Trophoblast cell (in vitro differentiated cells and primary cell): Measurements from ENCODE around the gene CAMK2B.

ENCODE experiments used
- DNase-seq, 2 donors: peaks; one replicate each; pipeline ENCODE4 v3.0.0-alpha.2; 2016
- H2AFZ ChIP-seq: 2 replicates; pipeline ENCODE4 v1.6.1; 2013; ENCODE audit warnings: low read length, moderate library complexity, mild to moderate bottlenecking; ENCODE audit not compliant: insufficient read depth, poor library complexity
- H2AK5ac ChIP-seq: 2 replicates; pipeline ENCODE4 v1.6.1; 2013; ENCODE audit warnings: mild to moderate bottlenecking, low read length
- H2BK120ac ChIP-seq: 2 replicates; pipeline ENCODE4 v1.6.1; 2013; ENCODE audit warnings: low read length, mild to moderate bottlenecking, moderate library complexity; ENCODE audit not compliant: insufficient read depth, poor library complexity
- H2BK12ac ChIP-seq: 2 replicates; pipeline ENCODE4 v1.6.1; 2013; ENCODE audit warnings: mild to moderate bottlenecking, low read length, moderate library complexity
- H2BK5ac ChIP-seq: 2 replicates; pipeline ENCODE4 v1.6.1; 2013; ENCODE audit warnings: low read length, low read depth, moderate library complexity, mild to moderate bottlenecking; ENCODE audit not compliant: poor library complexity
- H3K14ac ChIP-seq: 2 replicates; pipeline ENCODE4 v1.6.1; 2013; ENCODE audit warnings: mild to moderate bottlenecking, low read length
- H3K18ac ChIP-seq: 2 replicates; pipeline ENCODE4 v1.6.1; 2013; ENCODE audit warnings: mild to moderate bottlenecking, low read length
- H3K23ac ChIP-seq: 2 replicates; pipeline ENCODE4 v1.6.1; 2013; ENCODE audit warnings: low read length
- H3K27ac ChIP-seq: 2 replicates; pipeline ENCODE4 v1.5.1; 2013; ENCODE audit warnings: low read depth, mild to moderate bottlenecking, inconsistent platforms, low read length, moderate library complexity
- H3K27me3 ChIP-seq: 2 replicates; pipeline ENCODE4 v1.6.1; 2013; ENCODE audit warnings: inconsistent platforms, mild to moderate bottlenecking, low read length, moderate library complexity; ENCODE audit not compliant: insufficient read depth
- H3K36me3 ChIP-seq, 2 experiments: 1 replicate in 1 of 2; 2 replicates in 1 of 2; pipeline ENCODE4 v1.6.1; 2013; ENCODE audit warnings: low read length in 2 of 2, mild to moderate bottlenecking in 2 of 2, moderate library complexity in 1 of 2; ENCODE audit not compliant: insufficient read depth in 2 of 2, control insufficient read depth in 1 of 2
- H3K4ac ChIP-seq: 2 replicates; pipeline ENCODE4 v1.6.1; 2013; ENCODE audit warnings: low read depth, mild to moderate bottlenecking, low read length, moderate library complexity
- H3K4me1 ChIP-seq, 2 experiments: 1 replicate in 1 of 2; 2 replicates in 1 of 2; pipeline ENCODE4 v1.6.1; 2013; ENCODE audit warnings: low read length in 2 of 2, mild to moderate bottlenecking in 2 of 2, moderate library complexity in 1 of 2; ENCODE audit not compliant: insufficient read depth in 2 of 2, control insufficient read depth in 1 of 2
- H3K4me2 ChIP-seq: 2 replicates; pipeline ENCODE4 v1.6.1; 2013; ENCODE audit warnings: inconsistent platforms, mild to moderate bottlenecking, low read length, moderate library complexity
- H3K4me3 ChIP-seq: 2 replicates; pipeline ENCODE4 v1.5.1; 2013; ENCODE audit warnings: mild to moderate bottlenecking, low read depth, low read length, inconsistent platforms
- H3K79me1 ChIP-seq: one replicate; pipeline ENCODE4 v1.6.1; 2013; ENCODE audit warnings: low read length
- H3K79me2 ChIP-seq: 2 replicates; pipeline ENCODE4 v1.6.1; 2013; ENCODE audit warnings: low read length, mild to moderate bottlenecking; ENCODE audit not compliant: control insufficient read depth, insufficient read depth, poor library complexity
- H3K9ac ChIP-seq: 2 replicates; pipeline ENCODE4 v1.6.1; 2013; ENCODE audit warnings: mild to moderate bottlenecking, low read length
- H3K9me3 ChIP-seq: 2 replicates; pipeline ENCODE4 v1.6.1; 2013; ENCODE audit warnings: low read depth, mild to moderate bottlenecking, control low read depth, inconsistent platforms, low read length; ENCODE audit not compliant: insufficient read depth
- H4K12ac ChIP-seq: 2 replicates; pipeline ENCODE4 v1.6.1; 2013; ENCODE audit warnings: low read depth, mild to moderate bottlenecking, low read length, moderate library complexity
- H4K8ac ChIP-seq: 2 replicates; pipeline ENCODE4 v1.6.1; 2013; ENCODE audit warnings: low read depth, mild to moderate bottlenecking, low read length, moderate library complexity
- H4K91ac ChIP-seq: one replicate; pipeline ENCODE4 v1.6.1; 2013; ENCODE audit warnings: low read depth, mild to moderate bottlenecking, low read length, moderate library complexity
- WGBS: extraction: QIAGEN DNeasy Blood & Tissue Kit; methylation state at CpG from one replicate; pipeline ENCODE4 v1.1.7; 2013; ENCODE audit warnings: missing lambda C conversion rate; ENCODE audit not compliant: insufficient read length, insufficient coverage; ENCODE audit errors: extremely low coverage; 5-methylcytosine and 5-hydroxymethylcytosine counted together

CAMK2B gene

GRCh38 chr7:44326261-44327125, 1.1 kb upstream of the CAMK2B start:
- H3K18ac ChIP-seq, result no peak overlapping the region
- no peak overlapping the region for H2AFZ ChIP-seq
- peaks cover 4% of the 10 kb centered on the region for H3K9me3 ChIP-seq
- H2BK12ac ChIP-seq, result no peak overlapping the region
- H3K4me2 ChIP-seq, result no peak overlapping the region
- H3K23ac ChIP-seq, result no peak overlapping the region
- no peak overlapping the region for H2AK5ac ChIP-seq
- H3K79me2 ChIP-seq, result no peaks in the 10 kb centered on the region
- no peak overlapping the region for H3K27ac ChIP-seq
- H3K14ac ChIP-seq, result no peak overlapping the region
- H3K4me3 ChIP-seq, result no peak overlapping the region
- no peak overlapping the region for H2BK5ac ChIP-seq
- no peak overlapping the region for H2BK120ac ChIP-seq
- H3K4me1 ChIP-seq, result no peaks in the 10 kb centered on the region
- no peak overlapping the region for H4K12ac ChIP-seq
- no peak overlapping the region for H4K91ac ChIP-seq
- no peaks in the 10 kb centered on the region for H3K36me3 ChIP-seq
- peaks cover 44% of the 10 kb centered on the region for H3K27me3 ChIP-seq
- no peak overlapping the region for H4K8ac ChIP-seq
- no CpG with 5 or more reads among the region's 12 CpGs for WGBS
- no peaks in the 10 kb centered on the region for H3K79me1 ChIP-seq
- no peak for DNase-seq
- H3K9ac ChIP-seq, result no peak overlapping the region
- H3K4ac ChIP-seq, result no peak overlapping the region

- Histone ChIP-seq H3K4me2 (peak overlapping the region; percentile 74), H3K4me3 (no peak overlapping the region), H3K14ac (no peak overlapping the region), H4K91ac (no peak overlapping the region), H3K79me1 (no peaks in the 10 kb centered on the region), H3K79me2 (no peaks in the 10 kb centered on the region), H2BK5ac (no peak overlapping the region), H2BK120ac (no peak overlapping the region), H3K4ac (no peak overlapping the region), H3K23ac (no peak overlapping the region), H3K4me1 (no peaks in the 10 kb centered on the region), H3K9me3 (peaks cover 4% of the 10 kb centered on the region), H2AK5ac (no peak overlapping the region), H4K8ac (no peak overlapping the region), H3K36me3 (no peaks in the 10 kb centered on the region), H2AFZ (no peak overlapping the region), H3K9ac (no peak overlapping the region), H3K27ac (no peak overlapping the region), H4K12ac (no peak overlapping the region), H2BK12ac (no peak overlapping the region), H3K27me3 (peaks cover 44% of the 10 kb centered on the region), H3K18ac (no peak overlapping the region)
- no peak for DNase-seq
- WGBS, result no CpG with 5 or more reads among the region's 23 CpGs
Observed at GRCh38 chr7:44325811-44326241, 432 bp upstream of the CAMK2B start.

- WGBS, result no CpG with 5 or more reads among the region's 61 CpGs
- Histone ChIP-seq H2BK12ac (no peak overlapping the region), H3K4me2 (peak overlapping the region; percentile 74), H3K4ac (no peak overlapping the region), H4K8ac (no peak overlapping the region), H3K4me1 (no peaks in the 10 kb centered on the region), H3K27ac (no peak overlapping the region), H4K12ac (no peak overlapping the region), H2AFZ (no peak overlapping the region), H3K79me1 (no peaks in the 10 kb centered on the region), H3K36me3 (no peaks in the 10 kb centered on the region), H2BK120ac (no peak overlapping the region), H3K4me3 (no peak overlapping the region), H3K23ac (no peak overlapping the region), H3K18ac (no peak overlapping the region), H3K9ac (no peak overlapping the region), H3K14ac (no peak overlapping the region), H3K9me3 (peaks cover 4% of the 10 kb centered on the region), H3K27me3 (peaks cover 44% of the 10 kb centered on the region), H4K91ac (no peak overlapping the region), H2AK5ac (no peak overlapping the region), H3K79me2 (no peaks in the 10 kb centered on the region), H2BK5ac (no peak overlapping the region)
- no peak for DNase-seq
Observed at GRCh38 chr7:44324481-44325200, 753 bp downstream of the CAMK2B start.

- H3K27me3 ChIP-seq, result peaks cover 44% of the 10 kb centered on the region
- no peaks in the 10 kb centered on the region for H3K79me1 ChIP-seq
- H2AFZ ChIP-seq, result no peak overlapping the region
- H3K27ac ChIP-seq, result no peak overlapping the region
- no peaks in the 10 kb centered on the region for H3K36me3 ChIP-seq
- no peak overlapping the region for H2BK12ac ChIP-seq
- no peak overlapping the region for H3K4ac ChIP-seq
- H3K14ac ChIP-seq, result no peak overlapping the region
- no peaks in the 10 kb centered on the region for H3K79me2 ChIP-seq
- no peak overlapping the region for H3K4me3 ChIP-seq
- no peaks in the 10 kb centered on the region for H3K4me1 ChIP-seq
- no peak overlapping the region for H2BK5ac ChIP-seq
- no peak overlapping the region for H3K9ac ChIP-seq
- H4K12ac ChIP-seq, result no peak overlapping the region
- DNase-seq, result no peak
- no CpG with 5 or more reads among the region's 9 CpGs for WGBS
- H4K91ac ChIP-seq, result no peak overlapping the region
- no peak overlapping the region for H3K23ac ChIP-seq
- H2AK5ac ChIP-seq, result no peak overlapping the region
- no peak overlapping the region for H2BK120ac ChIP-seq
- H3K9me3 ChIP-seq, result peaks cover 4% of the 10 kb centered on the region
- H3K18ac ChIP-seq, result no peak overlapping the region
- no peak overlapping the region for H4K8ac ChIP-seq
- H3K4me2 ChIP-seq, result no peak overlapping the region
Observed at GRCh38 chr7:44324204-44324480, 1.3 kb downstream of the CAMK2B start.
